ENCODE data around the gene DCDC2C. TPM values are rescaled to one million over a fixed set of nuclear protein-coding genes. Genes with fewer than 3 reads are reported as not detected.

Gene DCDC2C
- total and polyA plus RNA-seq, 2 experiments from 2014 or later = 0.45 TPM; not detected in 1

DNA sequence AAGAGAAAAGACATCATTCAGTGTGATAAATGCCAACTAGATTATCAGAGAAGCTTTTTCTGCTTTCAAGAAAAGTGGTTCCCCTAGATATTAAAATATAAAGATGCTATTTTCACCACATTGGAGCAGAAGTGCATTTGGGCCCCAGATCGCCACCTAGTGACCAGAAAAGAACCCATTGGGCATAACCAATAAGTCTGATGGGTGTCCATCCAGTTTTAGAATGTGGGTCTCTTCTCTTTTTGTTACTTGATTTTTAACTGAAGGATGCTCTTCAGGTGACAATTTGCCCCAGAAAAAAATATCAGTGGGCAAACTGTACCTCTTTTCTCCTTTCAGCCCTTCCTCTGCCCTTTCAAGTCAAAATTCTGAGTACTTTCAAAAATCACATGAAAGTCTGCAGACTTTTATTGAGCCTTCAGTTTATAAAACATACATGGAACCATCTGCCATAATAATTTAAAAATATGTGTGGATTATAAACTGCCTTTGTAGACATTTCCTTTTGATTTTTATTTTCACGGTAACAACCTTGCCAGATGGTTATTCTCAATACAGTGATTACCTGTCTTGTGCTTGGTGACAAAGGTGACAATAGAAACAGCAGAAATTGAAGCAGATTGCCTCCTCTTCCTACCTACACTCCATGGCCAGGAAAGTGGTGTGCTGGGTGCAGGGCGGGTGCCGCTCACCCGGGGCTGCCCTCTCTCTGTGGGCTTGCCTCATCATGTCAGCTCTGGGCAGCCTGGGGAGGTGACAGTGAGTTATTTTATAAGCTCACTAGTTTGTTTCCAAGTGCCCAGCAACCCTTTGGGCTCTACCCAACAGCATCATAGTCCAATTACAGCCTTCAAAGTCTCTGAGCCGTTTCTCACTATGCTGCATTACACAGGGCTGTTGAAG lies 124.5 kb downstream of the DCDC2C start:
- H3K27me3 Mint-ChIP-seq (ENCODE audit: insufficient read depth, low read depth, poor library complexity) = peaks cover 2% of the 10 kb centered on the region
- peaks cover 88% of the 10 kb centered on the region for H3K9me3 Mint-ChIP-seq
- H3K4me3 ChIP-seq = no peak overlapping the region
- H3K27me3 ChIP-seq (ENCODE audit: insufficient read depth) = no peaks in the 10 kb centered on the region
- no peak overlapping the region for H3K27ac Mint-ChIP-seq
- no peaks in the 10 kb centered on the region for H3K4me1 ChIP-seq (ENCODE audit: insufficient read depth)
- no peaks in the 10 kb centered on the region for H4K20me1 ChIP-seq (replicated peaks; ENCODE audit: insufficient read depth)
- no peaks in the 10 kb centered on the region; the same call in 1 of the 3 replicates for H3K36me3 Mint-ChIP-seq (ENCODE audit: low read depth)
- no peak overlapping the region for H2AFZ ChIP-seq
- TF ChIP-seq, protein P1, sequence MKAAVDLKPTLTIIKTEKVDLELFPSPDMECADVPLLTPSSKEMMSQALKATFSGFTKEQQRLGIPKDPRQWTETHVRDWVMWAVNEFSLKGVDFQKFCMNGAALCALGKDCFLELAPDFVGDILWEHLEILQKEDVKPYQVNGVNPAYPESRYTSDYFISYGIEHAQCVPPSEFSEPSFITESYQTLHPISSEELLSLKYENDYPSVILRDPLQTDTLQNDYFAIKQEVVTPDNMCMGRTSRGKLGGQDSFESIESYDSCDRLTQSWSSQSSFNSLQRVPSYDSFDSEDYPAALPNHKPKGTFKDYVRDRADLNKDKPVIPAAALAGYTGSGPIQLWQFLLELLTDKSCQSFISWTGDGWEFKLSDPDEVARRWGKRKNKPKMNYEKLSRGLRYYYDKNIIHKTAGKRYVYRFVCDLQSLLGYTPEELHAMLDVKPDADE (IDR thresholded peaks at IDR 0.05) = no peak
- TF ChIP-seq ZNF331 (CRISPR knock-in tag; IDR thresholded peaks at IDR 0.05; ENCODE audit: low read depth) = no peak
- TF ChIP-seq POLR2AphosphoS5 (IDR thresholded peaks at IDR 0.05; ENCODE audit: low read depth) = no peak
- no peak for TF ChIP-seq EZH2 (IDR thresholded peaks at IDR 0.05; ENCODE audit: low read depth, unreplicated experiment)
- TF ChIP-seq NANOG (IDR thresholded peaks at IDR 0.05; ENCODE audit: borderline replicate concordance) = no peak
- TF ChIP-seq CTCF (conservative IDR thresholded peaks at IDR 0.05; ENCODE audit: low read depth in 2 of 2) = peak; percentile 65 to 66
- TF ChIP-seq REST (IDR thresholded peaks at IDR 0.05; ENCODE audit: unreplicated experiment) = no peak
- H3K36me3 ChIP-seq (ENCODE audit: insufficient read depth) = no peaks in the 10 kb centered on the region
- H3K4me3 Mint-ChIP-seq = no peak overlapping the region
- no peaks in the 10 kb centered on the region for H3F3A ChIP-seq (replicated peaks; ENCODE audit: low read depth)
- ATAC-seq (no peak; the same call in 2 of the 3 replicates), DNase-seq (ENCODE audit: low spot score) (peak; percentile 51)
- H3K9me2 ChIP-seq (ENCODE audit: insufficient read depth) = no peaks in the 10 kb centered on the region
- H3K27ac ChIP-seq (ENCODE audit: low read depth) = no peak overlapping the region
- H3K79me2 ChIP-seq (replicated peaks; ENCODE audit: insufficient read depth) = no peaks in the 10 kb centered on the region
- H3K4me2 ChIP-seq = no peak overlapping the region
- no peaks in the 10 kb centered on the region for H3K4me1 Mint-ChIP-seq

Data from GM23338 (cell line).